Dermis blood vessel endothelial cell (primary cell): ENCODE data around the gene INO80E. TPM values are rescaled to one million over a fixed set of nuclear protein-coding genes. Genes with fewer than 3 reads are reported as not detected.
"Not testable (repeated sequence)": the region's sequence is repeated elsewhere in the genome, so short reads cannot be mapped to it uniquely, and the experiment has no call there.

Source experiments
- DNase-seq: peaks from one replicate; pipeline ENCODE4 v3.0.0; 2010
- total RNA-seq: library from RNA; depleted of rRNA; stranded (reverse); fragments of >200 nt; gene quantifications from 2 replicates; pipeline ENCODE4 v1.2.3, GENCODE V29; 2014

Gene INO80E, protein sequence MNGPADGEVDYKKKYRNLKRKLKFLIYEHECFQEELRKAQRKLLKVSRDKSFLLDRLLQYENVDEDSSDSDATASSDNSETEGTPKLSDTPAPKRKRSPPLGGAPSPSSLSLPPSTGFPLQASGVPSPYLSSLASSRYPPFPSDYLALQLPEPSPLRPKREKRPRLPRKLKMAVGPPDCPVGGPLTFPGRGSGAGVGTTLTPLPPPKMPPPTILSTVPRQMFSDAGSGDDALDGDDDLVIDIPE
- total RNA-seq, result 21.4 and 22.3 TPM in 2 replicates

DNA sequence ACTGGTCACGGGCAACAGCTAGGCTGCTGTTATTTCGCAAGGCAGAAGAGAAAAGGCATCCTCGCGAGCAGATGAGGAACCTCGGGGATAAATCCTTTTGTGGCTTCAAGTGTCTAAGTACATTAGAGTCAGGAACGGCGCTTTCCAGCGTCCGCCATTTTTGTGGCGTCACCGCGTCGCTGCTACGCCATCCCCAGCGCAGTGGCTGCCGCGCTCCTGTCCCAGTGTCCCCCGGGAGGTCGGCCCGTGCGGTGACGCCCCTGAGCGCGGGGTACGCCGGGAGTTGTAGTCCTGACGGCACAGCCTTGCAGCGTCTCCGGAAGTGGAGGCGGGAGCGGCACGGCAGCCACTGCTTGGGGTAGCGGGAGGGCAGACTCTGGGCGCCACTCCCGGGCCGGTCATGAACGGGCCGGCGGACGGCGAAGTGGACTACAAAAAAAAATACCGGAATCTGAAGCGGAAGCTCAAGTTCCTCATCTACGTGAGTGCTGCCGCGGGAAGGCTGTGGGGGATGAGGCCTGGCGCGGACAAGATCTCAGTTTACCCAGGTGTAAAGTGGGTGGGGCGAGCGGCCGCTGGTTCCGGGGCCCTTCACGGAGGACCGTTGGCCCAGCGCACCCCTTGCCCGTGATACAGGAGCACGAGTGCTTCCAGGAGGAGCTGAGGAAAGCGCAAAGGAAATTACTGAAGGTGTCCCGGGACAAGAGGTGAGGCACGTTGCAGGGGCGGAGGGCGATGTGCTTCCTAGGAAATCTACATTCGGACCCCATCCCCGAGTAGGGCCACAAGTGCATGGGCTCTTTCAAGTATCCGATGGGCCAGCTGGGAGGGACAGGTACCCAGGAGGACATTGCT, at the start of gene INO80E:
TSS of gene INO80E (plus strand) at position 331 of the 855 bp plus-strand sequence. CDS start at position 401, 70 bp downstream.
- DNase-seq, result peak; percentile 97

DNA sequence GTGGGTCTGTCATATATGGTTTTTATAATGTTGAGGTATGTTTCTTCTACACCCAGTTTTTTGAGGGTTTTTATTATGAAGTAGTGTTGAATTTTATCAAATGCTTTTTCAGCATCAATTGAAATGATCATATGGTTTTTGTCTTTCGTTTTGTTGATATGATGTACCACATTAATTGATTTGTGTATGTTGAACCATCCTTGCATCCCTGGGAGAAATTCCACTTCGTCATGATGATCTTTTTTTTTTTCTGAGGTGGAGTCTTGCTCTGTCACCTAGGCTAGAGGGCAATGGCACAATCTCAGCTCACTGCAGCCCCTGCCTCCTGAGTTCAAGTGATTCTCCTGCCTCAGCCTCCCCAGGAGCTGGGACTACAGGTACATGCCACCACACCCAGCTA, 48.1 kb upstream of the INO80E start:
- no peak for DNase-seq

DNA sequence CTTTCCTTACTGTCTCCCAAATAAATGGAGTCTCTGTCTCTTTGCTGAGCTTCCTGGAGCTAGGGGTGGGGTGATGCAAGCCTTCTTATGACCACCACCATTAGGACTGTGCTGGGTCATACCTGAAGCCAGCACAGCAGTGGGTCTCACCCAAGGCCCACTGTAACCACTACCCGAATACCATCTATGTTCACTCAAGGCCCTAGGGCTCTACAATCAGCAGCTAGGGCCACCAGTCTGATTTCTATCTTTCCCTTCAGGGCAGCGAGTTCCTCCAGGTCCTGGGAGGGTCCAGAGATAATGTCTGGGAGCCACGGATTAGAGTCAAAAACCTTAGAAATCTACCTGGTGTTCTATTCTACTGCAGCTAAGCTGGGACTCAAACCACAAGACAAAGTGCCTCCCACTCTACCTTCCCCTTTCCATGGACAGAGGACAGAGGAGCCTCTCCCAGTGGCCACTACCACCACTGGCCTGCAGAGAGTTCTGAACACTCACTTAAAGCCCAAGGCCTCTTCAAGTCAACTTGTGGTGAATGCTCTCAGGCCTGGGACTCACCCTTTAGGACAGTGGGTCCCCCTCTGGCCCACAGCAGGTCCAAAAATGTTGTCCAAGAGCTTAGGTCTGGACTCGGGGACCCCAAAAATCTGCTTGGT, 45.1 kb upstream of the INO80E start:
- DNase-seq, result no peak

DNA sequence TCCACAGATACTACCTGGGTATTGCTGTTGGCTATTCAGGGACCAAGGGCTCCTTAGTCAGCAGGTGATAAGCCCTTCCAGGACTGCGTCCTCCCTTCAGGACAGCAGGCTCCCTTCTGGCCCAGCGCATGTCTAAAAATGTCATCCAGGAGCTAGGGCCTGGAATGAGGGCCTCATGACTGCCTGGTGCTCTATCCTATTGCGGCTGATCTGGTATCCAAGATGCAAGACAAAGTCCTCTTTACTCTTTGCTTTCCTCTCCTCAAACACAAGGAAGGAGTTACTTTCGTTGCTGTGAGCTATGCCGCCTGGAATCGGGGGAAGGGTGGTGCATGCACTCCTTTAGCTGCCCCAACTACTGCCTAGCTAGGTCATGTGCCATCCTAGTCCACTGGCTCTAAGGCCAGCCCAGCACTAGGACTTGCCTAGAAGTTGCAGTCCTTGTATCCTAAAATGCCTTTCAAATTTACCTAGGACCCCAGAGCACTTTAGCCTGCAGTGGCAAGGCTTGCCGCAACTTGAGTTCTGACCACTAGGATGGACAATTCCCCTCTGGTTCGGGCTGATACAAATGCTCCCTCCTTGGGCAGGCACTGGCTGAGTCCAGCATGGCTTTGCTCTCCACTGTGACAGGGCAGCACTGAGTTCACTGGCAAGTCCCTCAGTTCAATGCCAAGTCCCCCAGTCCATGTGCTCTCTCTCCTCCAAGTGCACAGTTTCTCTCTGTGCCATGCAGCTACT, 44.2 kb upstream of the INO80E start:
- no peak for DNase-seq

DNA sequence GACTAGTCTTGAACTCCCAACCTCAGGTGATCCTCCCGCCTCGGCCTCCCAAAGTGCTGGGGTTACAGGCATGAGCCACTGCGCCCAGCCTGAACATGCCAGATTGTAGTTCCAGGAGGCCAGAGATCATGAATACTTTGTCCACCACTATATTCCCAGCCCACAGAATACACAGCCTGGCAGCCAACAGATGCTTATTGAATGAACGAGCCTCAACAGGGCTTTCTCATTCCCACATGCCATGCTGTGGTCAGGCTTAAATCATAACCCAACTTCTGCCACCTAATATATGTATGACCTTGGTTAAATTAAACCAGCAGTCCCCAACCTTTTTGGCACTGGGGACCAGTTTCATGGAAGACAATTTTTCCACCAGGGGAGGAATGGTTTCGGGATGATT, 37.3 kb upstream of the INO80E start:
- DNase-seq, result no peak

DNA sequence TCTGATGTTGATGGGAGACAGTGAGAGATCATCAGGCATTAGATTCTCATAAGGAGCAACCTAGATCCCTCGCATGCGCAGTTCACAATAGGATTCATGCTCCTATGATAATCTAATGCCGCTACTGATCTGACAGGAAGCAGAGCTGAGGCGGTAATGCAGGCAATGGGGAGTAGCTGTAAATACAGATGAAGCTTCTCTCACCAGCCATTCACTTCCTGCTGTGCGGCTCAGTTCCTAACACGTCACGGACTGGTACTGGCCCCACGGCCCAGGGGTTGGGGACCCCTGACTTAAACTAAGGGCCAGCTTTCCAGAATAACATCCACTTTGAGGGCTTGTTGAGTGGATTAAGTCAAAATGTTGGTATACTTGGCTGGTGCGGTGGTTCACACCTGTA, 36.7 kb upstream of the INO80E start:
- DNase-seq, result no peak

DNA sequence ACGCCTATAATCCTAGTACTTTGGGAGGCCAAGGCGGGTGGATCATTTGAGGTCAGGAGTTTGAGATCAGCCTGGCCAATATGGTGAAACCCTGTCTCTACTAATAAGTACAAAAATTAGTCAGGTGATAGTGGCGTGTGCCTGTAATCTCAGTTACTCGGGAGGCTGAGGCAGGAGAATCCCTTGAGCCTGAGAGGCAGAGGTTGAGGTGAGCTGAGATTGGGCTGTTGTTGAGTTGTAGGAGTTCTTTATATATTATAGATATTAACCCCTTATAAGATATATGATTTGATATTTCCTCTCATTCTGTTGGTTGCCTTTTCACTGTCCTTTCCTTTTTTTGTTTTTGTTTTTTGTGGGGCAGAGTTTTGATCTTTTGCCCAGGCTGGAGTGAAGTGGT, 36.2 kb upstream of the INO80E start:
- not testable (repeated sequence) for DNase-seq

DNA sequence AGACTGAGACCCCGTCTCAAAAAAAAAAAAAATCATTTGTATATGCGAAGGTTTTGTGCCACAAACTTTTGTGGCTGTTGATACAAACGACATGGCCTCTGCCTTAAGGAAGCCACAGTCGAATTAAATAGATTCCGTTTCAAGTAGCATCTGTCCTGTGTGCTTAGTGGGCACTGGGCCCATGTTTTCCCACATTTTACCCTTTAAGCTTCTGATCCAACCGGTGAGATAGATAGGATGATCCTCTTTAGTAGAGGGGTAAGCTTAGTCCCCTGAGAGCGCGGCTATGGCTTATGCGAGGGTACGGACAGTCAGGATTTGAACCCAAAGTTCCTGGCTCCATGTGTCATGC, 34.9 kb upstream of the INO80E start:
- DNase-seq, result no peak

DNA sequence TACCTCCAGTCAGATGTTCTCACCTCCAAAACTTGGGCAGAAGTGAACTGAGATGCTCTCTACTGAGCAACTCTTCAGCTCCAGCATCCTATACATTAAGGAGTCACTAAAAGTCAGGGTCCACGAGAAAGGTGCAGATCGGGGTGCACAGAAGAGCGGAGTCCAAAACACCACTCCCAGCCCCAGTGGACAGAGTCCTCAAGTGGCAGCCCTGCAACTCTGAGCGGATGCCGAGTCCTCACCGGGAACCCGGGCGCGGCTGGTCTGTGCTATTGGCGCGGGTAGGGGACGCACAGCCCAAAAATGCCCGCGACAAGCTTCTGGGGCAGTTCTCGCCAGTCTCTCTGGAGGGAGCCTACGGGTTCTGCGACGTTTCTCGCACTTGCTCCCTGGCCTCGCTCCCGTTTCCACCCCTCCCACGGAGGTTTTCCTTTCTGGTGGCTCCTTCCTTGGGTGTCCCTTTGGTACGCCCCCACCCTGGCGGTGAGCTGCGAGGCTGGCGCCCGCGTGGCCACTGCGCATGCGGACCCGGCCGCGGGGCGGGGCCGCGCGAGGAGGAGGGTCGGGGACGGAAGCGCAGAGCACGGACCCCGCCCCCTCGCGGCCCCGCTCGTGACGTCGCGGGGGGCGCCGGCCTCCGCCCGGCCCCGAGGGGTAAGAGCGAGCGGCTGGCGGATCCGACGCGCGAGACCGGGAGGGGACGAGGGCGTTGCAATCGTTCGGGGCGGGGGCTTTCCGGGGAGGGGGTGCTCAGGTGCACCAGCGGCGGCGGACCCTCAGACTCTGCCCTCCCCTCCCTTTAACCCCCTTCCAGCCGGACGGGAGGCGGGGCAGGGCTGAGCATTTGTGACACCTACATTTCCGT, 34.3 kb upstream of the INO80E start, which contains the start of gene TMEM219:
TSS of gene TMEM219 (plus strand) at position 601 of the 865 bp plus-strand sequence. CDS start 1,065 bp downstream, outside the sequence.
- DNase-seq, result peak; percentile 91

DNA sequence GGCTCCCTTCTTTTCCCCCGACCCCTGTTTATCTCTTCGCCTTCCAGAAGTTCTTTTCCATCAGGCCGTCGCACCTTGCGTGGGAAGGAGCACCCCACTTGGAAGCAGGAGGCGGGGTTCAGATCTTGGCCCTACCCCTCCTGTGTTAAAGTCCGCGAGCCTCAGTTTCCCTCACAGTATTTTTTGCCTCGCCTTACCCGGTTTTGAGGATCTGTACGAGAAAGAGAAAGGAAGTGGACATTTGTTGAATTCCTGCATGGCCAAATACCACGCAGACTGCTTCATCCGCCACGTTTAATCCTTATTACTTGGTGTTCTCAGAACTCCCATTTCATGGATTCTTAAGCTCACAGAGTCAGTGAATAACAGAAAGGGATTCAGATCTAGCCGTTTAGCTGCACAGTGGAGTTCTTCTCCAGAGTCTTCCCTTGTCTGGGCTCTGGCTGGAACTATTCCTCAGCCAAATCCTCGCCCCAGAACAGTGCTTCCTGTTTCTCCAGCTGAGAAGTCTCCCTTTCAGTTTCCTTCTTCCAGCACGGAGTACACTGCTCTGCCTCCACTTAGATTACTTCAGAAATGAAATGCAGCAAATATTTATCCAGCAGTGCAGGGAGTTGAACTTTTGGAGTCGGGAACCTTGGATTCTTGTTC, 33.6 kb upstream of the INO80E start:
- peak; percentile 62 for DNase-seq

DNA sequence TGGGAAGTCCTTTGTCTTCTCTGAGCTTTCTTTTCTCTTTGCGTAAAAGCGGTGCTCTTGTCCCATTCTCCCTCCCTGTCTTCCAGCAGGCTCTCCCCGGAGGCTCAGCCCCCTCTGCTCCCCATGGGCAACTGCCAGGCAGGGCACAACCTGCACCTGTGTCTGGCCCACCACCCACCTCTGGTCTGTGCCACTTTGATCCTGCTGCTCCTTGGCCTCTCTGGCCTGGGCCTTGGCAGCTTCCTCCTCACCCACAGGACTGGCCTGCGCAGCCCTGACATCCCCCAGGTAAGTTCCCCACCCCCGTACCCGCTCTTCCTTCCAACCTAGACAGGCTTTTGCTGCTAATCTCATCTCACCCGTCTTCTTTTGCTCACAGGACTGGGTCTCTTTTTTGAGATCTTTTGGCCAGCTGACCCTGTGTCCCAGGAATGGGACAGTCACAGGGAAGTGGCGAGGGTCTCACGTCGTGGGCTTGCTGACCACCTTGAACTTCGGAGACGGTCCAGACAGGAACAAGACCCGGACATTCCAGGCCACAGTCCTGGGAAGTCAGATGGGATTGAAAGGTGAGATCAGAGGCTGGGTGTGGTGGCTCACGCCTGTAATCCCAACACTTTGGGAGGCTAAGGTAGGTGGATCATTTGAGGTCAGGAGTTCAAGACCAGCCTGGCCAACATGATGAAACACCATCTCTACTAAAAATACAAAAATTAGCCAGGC, 32.9 kb upstream of the INO80E start:
- DNase-seq, result no peak

DNA sequence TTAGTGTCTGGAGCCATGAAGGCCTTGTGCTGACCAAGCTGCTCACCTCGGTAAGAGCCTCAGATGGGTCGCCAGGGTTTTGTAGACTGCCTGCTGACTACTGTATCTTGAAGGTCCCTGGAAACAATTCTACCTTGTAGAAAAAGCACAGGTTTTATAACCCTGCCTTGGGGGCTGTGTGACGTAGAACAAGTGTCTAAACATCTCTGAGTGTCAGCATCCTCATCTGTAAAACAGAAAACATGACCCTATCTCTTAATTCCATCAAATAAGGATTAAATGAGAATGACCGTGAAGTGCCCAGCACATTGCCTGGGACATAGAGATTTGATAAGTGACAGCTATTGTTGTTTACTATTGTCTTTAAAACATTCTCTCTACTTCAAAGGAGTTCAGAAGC, 27.8 kb upstream of the INO80E start:
- no peak for DNase-seq

DNA sequence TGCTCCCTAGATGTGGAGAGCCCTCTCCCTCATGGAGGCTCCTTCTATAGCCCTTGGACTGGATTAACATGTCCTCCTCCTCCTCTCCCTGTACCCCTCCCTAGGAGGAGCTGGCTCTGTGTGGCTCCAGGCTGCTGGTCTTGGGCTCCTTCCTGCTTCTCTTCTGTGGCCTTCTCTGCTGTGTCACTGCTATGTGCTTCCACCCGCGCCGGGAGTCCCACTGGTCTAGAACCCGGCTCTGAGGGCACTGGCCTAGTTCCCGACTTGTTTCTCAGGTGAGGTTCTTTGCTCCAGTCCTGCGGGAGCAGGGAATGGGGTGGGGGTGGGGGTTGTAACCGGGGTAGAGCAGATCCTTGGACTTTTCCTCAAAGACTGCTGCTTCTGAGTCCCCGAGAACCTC, 24.7 kb upstream of the INO80E start:
- no peak for DNase-seq

DNA sequence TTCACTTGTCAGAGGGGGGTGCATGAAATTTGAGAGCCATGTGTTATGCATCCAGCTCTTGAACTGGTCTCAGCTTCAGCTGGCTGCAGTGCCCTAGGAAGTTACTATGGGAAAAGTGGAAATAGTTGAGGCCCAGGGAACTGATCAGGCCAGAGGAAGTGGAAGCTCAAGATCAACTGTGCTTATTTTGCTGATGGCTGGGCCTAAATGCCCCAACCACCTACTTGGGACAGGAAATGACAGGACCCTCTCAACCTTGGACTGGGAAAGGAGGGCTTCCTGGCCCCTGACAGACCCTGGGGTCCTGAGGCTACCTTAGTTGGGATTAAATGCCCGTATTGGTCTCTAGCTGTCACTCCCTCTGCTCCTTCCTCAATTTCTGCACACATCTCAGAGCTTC, 23.5 kb upstream of the INO80E start:
- no peak for DNase-seq

DNA sequence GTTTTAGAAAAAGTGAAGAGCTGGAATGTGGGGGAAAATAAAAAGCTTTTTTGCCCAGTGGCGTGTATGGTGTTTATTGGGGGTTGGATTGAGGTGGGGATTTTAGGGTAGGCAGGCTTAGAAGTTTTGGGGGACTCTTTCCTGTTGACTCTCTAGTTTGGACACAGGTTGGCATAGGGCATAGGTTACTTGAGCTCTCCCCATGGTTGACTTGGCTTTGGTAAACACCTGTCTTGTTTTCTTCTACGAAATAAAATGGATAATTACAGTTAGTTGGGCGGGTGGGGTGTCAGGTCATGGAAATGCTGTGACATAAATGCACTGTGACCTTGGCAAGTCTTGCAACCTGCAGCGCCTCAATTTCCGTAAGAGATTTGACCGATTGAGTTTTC, 23.1 kb upstream of the INO80E start:
- DNase-seq, result no peak

DNA sequence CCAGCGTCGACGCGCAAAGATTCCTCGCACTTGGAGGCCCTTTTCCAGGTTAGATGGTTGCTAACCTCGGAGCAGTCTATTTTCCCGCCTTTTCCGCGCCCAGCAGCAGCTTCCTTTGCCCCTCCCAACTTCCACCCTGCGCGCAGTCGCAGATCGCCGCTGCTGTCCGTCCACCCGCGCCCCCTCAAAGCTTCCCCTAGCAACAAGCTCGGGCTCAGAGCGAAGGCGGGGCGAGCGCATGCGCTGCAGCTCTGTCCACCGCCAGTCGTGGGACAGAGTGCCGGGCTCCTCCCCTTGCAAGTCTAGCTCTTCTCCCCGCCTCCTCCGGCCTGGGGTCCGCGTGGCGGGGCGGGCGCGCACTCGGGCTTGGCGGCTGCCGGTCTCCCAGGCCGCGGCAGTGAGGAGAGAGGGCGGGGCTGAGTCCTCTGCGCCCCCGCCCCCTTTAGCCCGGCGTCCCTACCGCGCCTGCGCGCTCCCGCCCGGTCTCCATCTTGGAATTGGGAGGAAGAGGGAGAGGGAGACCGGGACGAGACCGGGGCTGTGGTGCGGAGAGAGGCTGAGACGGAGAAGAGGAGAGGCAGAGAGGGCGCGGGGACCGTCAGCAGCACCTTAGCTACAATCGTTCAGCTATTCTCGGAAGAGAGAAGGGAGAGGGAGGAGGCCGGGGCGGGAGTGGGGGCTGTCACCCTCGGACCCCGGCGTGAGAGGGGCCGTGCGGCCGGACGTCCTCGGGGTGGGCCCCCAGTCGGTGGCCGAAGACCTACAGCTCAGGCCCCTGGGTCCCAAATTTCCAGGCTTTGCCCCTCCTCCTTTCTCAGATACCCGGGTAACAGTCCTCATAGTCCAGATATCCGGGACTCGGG, 22.4 kb upstream of the INO80E start, which contains the start of gene TAOK2:
TSS of gene TAOK2 (plus strand) at position 485 of the 863 bp plus-strand sequence. CDS start 3,905 bp downstream, outside the sequence.
- peak; percentile 100 for DNase-seq

DNA sequence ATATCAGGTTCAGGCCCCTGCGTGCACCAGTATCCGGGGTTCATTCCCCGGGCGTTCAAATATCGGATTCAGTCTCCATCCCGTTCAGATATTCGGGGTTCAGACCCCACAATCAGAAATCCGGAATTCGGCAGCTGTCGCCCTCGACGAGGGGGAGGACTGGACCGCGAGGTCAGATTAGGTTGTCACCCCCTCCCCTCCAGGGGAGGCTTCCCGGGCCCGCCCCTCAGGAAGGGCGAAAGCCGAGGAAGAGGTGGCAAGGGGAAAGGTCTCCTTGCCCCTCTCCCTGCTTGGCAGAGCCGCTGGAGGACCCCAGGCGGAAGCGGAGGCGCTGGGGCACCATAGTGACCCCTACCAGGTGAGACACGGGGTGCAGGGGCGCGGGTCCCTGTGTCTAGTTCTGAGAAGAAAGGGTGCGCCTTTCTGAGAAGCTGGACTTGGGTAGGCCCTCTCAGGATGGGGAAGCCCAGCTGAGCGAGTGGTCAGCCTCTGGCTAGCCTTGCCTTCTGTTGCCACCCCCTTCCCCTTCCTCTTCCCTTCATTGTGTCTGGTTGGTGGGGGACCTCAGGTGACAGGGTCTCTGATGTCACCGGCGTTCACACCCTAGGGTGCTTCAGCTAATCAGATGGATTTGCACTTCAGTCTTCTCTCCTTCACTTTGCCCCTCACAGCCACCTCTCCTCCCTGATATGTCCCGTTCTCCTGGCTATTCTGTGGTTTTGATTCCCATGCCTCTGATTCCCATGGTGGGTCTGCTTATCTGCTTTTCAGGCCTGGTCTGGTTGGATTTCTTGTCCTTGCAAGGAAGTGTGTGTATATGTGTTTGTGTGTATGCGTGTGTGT, 21.5 kb upstream of the INO80E start:
- DNase-seq, result peak; percentile 91

DNA sequence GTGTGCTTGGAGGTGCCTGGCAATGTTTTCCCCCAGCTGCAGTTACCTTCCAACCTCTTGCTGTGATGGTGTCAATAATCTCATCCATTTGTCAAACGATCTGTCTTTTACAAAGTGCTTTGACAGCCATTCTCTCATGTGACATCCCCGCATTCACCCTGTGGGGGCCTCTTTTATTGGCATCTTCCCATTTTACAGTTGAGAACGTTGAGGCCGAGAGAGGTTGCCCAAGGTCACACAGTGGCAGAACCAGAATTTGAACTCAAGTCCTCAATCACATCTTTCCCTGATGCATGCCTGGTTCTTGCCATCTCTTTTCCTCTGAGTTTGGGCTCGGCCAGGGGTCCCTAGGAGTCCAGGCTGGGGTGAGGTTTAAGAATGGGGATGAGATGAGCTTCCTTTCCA, 20.9 kb upstream of the INO80E start:
- no peak for DNase-seq
